ENCODE data around the gene CCDC192. TPM values are rescaled to one million over a fixed set of nuclear protein-coding genes. Genes with fewer than 3 reads are reported as not detected.

Gene CCDC192
- total RNA-seq, 4 donors from 2014 or later = 0.70 to 3.1 (median 2.0) TPM; not detected in 1

DNA sequence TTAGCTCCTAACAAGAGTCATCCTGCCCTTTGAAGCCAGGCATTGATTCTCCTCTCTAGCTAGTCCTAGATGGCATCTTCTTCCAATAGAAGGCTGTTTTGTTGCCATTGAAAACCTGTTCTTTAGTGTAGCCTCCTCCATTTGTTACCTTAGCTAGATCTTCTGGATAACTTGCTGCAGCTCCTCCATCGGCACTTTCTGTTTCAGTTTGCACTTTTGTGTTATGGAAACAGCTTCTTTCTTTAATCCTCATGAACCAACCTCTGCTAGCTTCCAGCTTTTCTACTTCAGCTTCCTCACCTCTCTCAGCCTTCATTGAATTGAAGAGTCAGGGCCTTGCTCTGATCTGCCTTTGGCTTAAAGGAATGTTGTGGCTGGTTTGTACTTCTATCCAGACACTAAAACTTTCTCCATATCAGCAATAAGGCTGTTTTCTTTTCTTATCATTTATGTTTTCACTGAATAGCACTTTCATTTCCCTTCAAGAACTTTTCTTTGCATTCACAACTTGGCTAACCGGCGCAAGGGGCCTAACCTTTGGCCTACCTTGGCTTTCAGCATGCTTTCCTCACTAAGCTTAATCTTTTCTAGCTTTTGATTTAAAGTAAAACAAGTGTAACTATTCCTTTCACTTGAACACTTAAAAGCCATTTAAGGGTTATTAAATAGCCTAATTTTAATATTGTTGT lies 213.8 kb downstream of the CCDC192 start:
- DNase-seq (ENCODE audit: low spot score in 2 of 2) = no peak
- Histone ChIP-seq H3K27ac (no peak overlapping the region), H3K4me3 (no peak overlapping the region), H3K27me3 (no peaks in the 10 kb centered on the region), H3K36me3 (no peaks in the 10 kb centered on the region), H3K4me1 (no peaks in the 10 kb centered on the region), H3K9me3 (no peaks in the 10 kb centered on the region)
- WGBS = 90% methylated on average over 3 of the region's 3 CpGs
- TF ChIP-seq EP300 (IDR thresholded peaks at IDR 0.05) (no peak), POLR2AphosphoS5 (IDR thresholded peaks at IDR 0.05) (no peak), POLR2A (IDR thresholded peaks at IDR 0.05) (no peak)
- TF ChIP-seq, protein P1, sequence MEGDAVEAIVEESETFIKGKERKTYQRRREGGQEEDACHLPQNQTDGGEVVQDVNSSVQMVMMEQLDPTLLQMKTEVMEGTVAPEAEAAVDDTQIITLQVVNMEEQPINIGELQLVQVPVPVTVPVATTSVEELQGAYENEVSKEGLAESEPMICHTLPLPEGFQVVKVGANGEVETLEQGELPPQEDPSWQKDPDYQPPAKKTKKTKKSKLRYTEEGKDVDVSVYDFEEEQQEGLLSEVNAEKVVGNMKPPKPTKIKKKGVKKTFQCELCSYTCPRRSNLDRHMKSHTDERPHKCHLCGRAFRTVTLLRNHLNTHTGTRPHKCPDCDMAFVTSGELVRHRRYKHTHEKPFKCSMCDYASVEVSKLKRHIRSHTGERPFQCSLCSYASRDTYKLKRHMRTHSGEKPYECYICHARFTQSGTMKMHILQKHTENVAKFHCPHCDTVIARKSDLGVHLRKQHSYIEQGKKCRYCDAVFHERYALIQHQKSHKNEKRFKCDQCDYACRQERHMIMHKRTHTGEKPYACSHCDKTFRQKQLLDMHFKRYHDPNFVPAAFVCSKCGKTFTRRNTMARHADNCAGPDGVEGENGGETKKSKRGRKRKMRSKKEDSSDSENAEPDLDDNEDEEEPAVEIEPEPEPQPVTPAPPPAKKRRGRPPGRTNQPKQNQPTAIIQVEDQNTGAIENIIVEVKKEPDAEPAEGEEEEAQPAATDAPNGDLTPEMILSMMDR (IDR thresholded peaks at IDR 0.05) = no peak

DNA sequence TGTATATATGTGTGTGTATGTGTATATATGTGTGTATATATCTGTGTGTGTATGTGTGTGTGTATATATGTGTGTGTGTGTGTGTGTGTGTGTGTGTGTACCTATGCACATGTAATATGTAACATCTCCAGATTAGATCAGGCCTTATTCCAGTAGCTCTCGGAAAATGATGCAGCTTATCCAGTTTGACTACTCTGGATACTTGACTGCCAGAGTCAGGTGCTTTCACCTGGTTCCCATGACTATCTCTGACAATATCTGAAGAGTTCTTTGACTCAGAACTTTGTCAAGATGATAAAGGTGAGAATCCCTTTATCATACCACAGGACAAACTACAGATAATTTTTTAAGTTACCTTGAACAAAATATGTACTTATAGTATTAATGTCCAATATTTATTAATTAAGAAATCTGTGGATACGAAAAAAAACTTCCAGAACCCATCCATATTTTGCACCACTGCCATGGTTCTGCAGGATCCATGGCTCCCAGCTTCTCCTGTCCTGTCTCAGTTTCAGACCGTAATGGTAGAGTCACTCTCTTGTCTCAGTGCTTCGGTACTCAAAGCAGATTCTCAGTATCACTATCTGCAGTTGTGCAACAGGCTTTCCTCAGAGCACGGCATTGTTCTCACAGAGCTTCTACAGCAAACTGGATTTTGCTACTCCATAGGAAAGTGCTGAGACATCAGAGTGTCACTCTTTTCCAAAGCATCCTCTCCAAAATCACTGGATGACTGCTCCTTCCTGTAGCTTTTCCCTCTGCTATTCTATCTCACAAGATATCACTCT lies 216.0 kb downstream of the CCDC192 start:
- Histone ChIP-seq H3K27me3 (no peaks in the 10 kb centered on the region), H3K36me3 (no peaks in the 10 kb centered on the region), H3K4me3 (no peak overlapping the region), H3K27ac (no peak overlapping the region), H3K4me1 (no peaks in the 10 kb centered on the region), H3K9me3 (no peaks in the 10 kb centered on the region)
- WGBS = 81% methylated on average over 5 of the region's 5 CpGs
- no peak for DNase-seq (ENCODE audit: low spot score in 2 of 2)
- TF ChIP-seq POLR2A (IDR thresholded peaks at IDR 0.05) (no peak), POLR2AphosphoS5 (IDR thresholded peaks at IDR 0.05) (no peak), EP300 (IDR thresholded peaks at IDR 0.05) (no peak)
- TF ChIP-seq, protein P1 (IDR thresholded peaks at IDR 0.05) = no peak

GRCh38 chr5:127919818-127920217 lies 216.6 kb downstream of the CCDC192 start:
- H3K9me3 ChIP-seq = no peaks in the 10 kb centered on the region
- DNase-seq (ENCODE audit: low spot score in 2 of 2) = no peak
- H3K27ac ChIP-seq = no peak overlapping the region
- no peak overlapping the region for H3K4me3 ChIP-seq
- TF ChIP-seq, protein P1 (IDR thresholded peaks at IDR 0.05) = no peak
- TF ChIP-seq POLR2A (IDR thresholded peaks at IDR 0.05) (no peak), EP300 (IDR thresholded peaks at IDR 0.05) (no peak), POLR2AphosphoS5 (IDR thresholded peaks at IDR 0.05) (no peak)
- H3K4me1 ChIP-seq = no peaks in the 10 kb centered on the region
- H3K36me3 ChIP-seq = no peaks in the 10 kb centered on the region
- no peaks in the 10 kb centered on the region for H3K27me3 ChIP-seq

DNA sequence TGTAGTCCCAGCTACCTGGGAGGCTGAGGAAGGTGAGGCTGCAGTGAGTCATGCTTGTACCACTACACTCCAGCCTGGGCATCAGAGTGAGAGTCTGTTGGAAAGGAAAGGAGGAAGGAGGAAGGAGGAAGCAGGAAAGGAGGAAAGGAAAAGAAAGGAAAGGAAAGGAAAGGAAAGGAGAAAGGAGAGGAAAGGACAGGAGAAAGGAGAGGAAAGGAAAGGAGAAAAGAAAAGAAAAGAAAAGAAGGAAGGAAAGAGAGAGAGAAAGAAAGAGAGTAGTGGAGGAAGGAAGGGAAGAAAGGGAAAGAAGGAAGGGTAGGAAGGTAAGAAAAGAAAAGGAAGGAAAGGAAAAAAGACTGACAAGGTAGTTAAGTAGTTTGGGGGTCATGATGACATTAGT lies 217.7 kb downstream of the CCDC192 start:
- no peak for DNase-seq (ENCODE audit: low spot score in 2 of 2)
- TF ChIP-seq POLR2AphosphoS5 (IDR thresholded peaks at IDR 0.05) (no peak), POLR2A (IDR thresholded peaks at IDR 0.05) (no peak), EP300 (IDR thresholded peaks at IDR 0.05) (no peak)
- TF ChIP-seq, protein P1 (IDR thresholded peaks at IDR 0.05) = no peak

GRCh38 chr5:127922603-127923002 lies 219.4 kb downstream of the CCDC192 start:
- Histone ChIP-seq H3K27ac (no peak overlapping the region), H3K27me3 (no peaks in the 10 kb centered on the region), H3K36me3 (no peaks in the 10 kb centered on the region), H3K4me1 (no peaks in the 10 kb centered on the region), H3K4me3 (no peak overlapping the region), H3K9me3 (no peaks in the 10 kb centered on the region)
- TF ChIP-seq EP300 (IDR thresholded peaks at IDR 0.05) (no peak), POLR2AphosphoS5 (IDR thresholded peaks at IDR 0.05) (no peak), POLR2A (IDR thresholded peaks at IDR 0.05) (no peak)
- TF ChIP-seq, protein P1 (IDR thresholded peaks at IDR 0.05) = no peak
- 75% methylated on average over 2 of the region's 2 CpGs for WGBS
- no peak for DNase-seq (ENCODE audit: low spot score in 2 of 2)

More for the DNA sequence above, 217.7 kb downstream of the CCDC192 start:
- no peaks in the 10 kb centered on the region for H3K4me1 ChIP-seq
- no peaks in the 10 kb centered on the region for H3K36me3 ChIP-seq
- H3K4me3 ChIP-seq = no peak overlapping the region
- H3K27ac ChIP-seq = no peak overlapping the region
- no peaks in the 10 kb centered on the region for H3K27me3 ChIP-seq
- no peaks in the 10 kb centered on the region for H3K9me3 ChIP-seq

All from suprapubic skin (tissue), 4 donors.